IMR-90 (cell line): ENCODE data around the gene PRR5. TPM values are rescaled to one million over a fixed set of nuclear protein-coding genes. Genes with fewer than 3 reads are reported as not detected.

Experiments used
- ATAC-seq: fragments of 200-7000 bp; cut with Tn5 transposase; 2 replicates; pipeline ENCODE4 v1.9.1; 2020; ENCODE audit warnings: low read depth, mild to moderate bottlenecking, moderate library complexity
- BruUV-seq: library from RNA; stranded (reverse); fragments of 400-500 nt; replicated peaks from 2 replicates; lab custom pipeline; 2021; lab: Mats Ljungman, UMichigan
- CTCF ChIA-PET: fragments of 300-600 bp; formaldehyde crosslinking; extraction: SDS; loops from one replicate; lab custom pipeline; 2021; ENCODE audit warnings: antibody characterized with exemption; lab: Yijun Ruan, JAX
- POLR2A ChIA-PET: fragments of 300-600 bp; sonication (Branson Sonifier 250); formaldehyde crosslinking; loops from one replicate; lab custom pipeline; 2022; ENCODE audit warnings: antibody characterized with exemption; ENCODE audit not compliant: unreplicated experiment; lab: Charles Lee
- DNase-seq: peaks from one replicate; pipeline ENCODE4 v3.0.0; 2013
- H2AFZ ChIP-seq: replicated peaks from 2 replicates; pipeline ENCODE3; 2013; ENCODE audit warnings: low read length, mild to moderate bottlenecking; ENCODE audit not compliant: poor library complexity
- H2AK5ac ChIP-seq: 2 replicates; pipeline ENCODE4 v1.6.1; 2013; ENCODE audit warnings: low read depth, low read length, inconsistent platforms
- H2AK9ac ChIP-seq: replicated peaks from 2 replicates; pipeline ENCODE3; 2013; ENCODE audit warnings: mild to moderate bottlenecking, low read depth, low read length, moderate library complexity; ENCODE audit not compliant: poor library complexity
- H2BK120ac ChIP-seq: 2 replicates; pipeline ENCODE4 v1.6.1; 2013; ENCODE audit warnings: low read depth, low read length, inconsistent platforms
- H2BK15ac ChIP-seq: 3 replicates; pipeline ENCODE4 v1.6.1; 2013; ENCODE audit warnings: low read depth, low read length, inconsistent platforms
- H2BK20ac ChIP-seq: 2 replicates; pipeline ENCODE4 v1.6.1; 2013; ENCODE audit warnings: low read depth, mild to moderate bottlenecking, inconsistent platforms, low read length, moderate library complexity
- H2BK5ac ChIP-seq: 2 replicates; pipeline ENCODE4 v1.6.1; 2013; ENCODE audit warnings: mild to moderate bottlenecking, low read depth, low read length, inconsistent platforms; ENCODE audit not compliant: poor library complexity, severe bottlenecking
- H3K14ac ChIP-seq: replicated peaks from 2 replicates; pipeline ENCODE4 v1.6.1; 2013; ENCODE audit warnings: low read depth, low read length, inconsistent platforms
- H3K18ac ChIP-seq: 2 replicates; pipeline ENCODE4 v1.6.1; 2013; ENCODE audit warnings: low read depth, low read length, control low read depth
- H3K23ac ChIP-seq: 2 replicates; pipeline ENCODE4 v1.6.1; 2013; ENCODE audit warnings: low read depth, low read length, inconsistent platforms
- H3K27ac ChIP-seq: 2 replicates; pipeline ENCODE4 v1.5.1; 2013; ENCODE audit warnings: mild to moderate bottlenecking, control low read depth, low read length; ENCODE audit not compliant: insufficient read depth
- H3K27me3 ChIP-seq: 2 replicates; pipeline ENCODE4 v1.6.1; 2013; ENCODE audit warnings: low read length; ENCODE audit not compliant: control insufficient read depth, insufficient read depth
- H3K36me3 ChIP-seq: 2 replicates; pipeline ENCODE4 v1.6.1; 2013; ENCODE audit warnings: low read length, mixed read lengths; ENCODE audit not compliant: control insufficient read depth, insufficient read depth
- H3K4ac ChIP-seq: 2 replicates; pipeline ENCODE4 v1.6.1; 2013; ENCODE audit warnings: low read depth, low read length, inconsistent platforms
- H3K4me1 ChIP-seq: 2 replicates; pipeline ENCODE4 v1.6.1; 2013; ENCODE audit warnings: low read length, mixed read lengths; ENCODE audit not compliant: control insufficient read depth, insufficient read depth
- H3K4me2 ChIP-seq: 2 replicates; pipeline ENCODE4 v1.6.1; 2013; ENCODE audit warnings: low read depth, mild to moderate bottlenecking, control low read depth, low read length, moderate library complexity
- H3K4me3 ChIP-seq: 2 replicates; pipeline ENCODE4 v1.5.1; 2013; ENCODE audit warnings: low read depth, mild to moderate bottlenecking, control low read depth, low read length, moderate library complexity; ENCODE audit not compliant: insufficient read depth
- H3K56ac ChIP-seq: 2 replicates; pipeline ENCODE4 v1.6.1; 2013; ENCODE audit warnings: low read length, inconsistent platforms; ENCODE audit not compliant: insufficient read depth; ENCODE audit errors: extremely low read depth
- H3K79me1 ChIP-seq, 2 experiments: 2 replicates each; pipeline ENCODE4 v1.6.1; 2013; ENCODE audit warnings: low read length in 2 of 2, inconsistent platforms in 1 of 2, low read depth in 1 of 2
- H3K9ac ChIP-seq: 2 replicates; pipeline ENCODE4 v1.6.1; 2013; ENCODE audit warnings: low read depth, low read length, control low read depth
- H3K9me1 ChIP-seq: 2 replicates; pipeline ENCODE4 v1.6.1; 2013; ENCODE audit warnings: low read length, inconsistent platforms; ENCODE audit not compliant: insufficient read depth
- H3K9me3 ChIP-seq: 2 replicates; pipeline ENCODE4 v1.6.1; 2013; ENCODE audit warnings: low read length; ENCODE audit not compliant: control insufficient read depth, insufficient read depth
- H4K20me1 ChIP-seq: 2 replicates; pipeline ENCODE4 v1.6.1; 2013; ENCODE audit warnings: low read length, inconsistent platforms; ENCODE audit not compliant: insufficient read depth
- H4K5ac ChIP-seq: 2 replicates; pipeline ENCODE4 v1.6.1; 2013; ENCODE audit warnings: mild to moderate bottlenecking, low read depth, low read length, control low read depth
- H4K8ac ChIP-seq, 2 experiments: 2 replicates each; pipeline ENCODE4 v1.6.1; 2013; ENCODE audit warnings: low read depth in 2 of 2, low read length in 2 of 2, control low read depth in 1 of 2, inconsistent platforms in 1 of 2
- H4K91ac ChIP-seq: 2 replicates; pipeline ENCODE4 v1.6.1; 2013; ENCODE audit warnings: low read depth, low read length, inconsistent platforms; ENCODE audit not compliant: insufficient read depth
- BHLHE40 ChIP-seq: fragments of 150-350 bp; IDR thresholded peaks from 2 replicates; pipeline ENCODE4 v1.6.1; 2016; ENCODE audit warnings: mild to moderate bottlenecking, low read depth, low read length
- CEBPB ChIP-seq: IDR thresholded peaks from 2 replicates; pipeline ENCODE4 v1.6.1; 2012; ENCODE audit warnings: low read depth, low read length, improper control_type of control experiment
- CHD1 ChIP-seq: IDR thresholded peaks from 2 replicates; pipeline ENCODE4 v1.6.1; 2012; ENCODE audit warnings: low read depth, low read length, improper control_type of control experiment
- FOS ChIP-seq: fragments of 150-350 bp; IDR thresholded peaks from 2 replicates; pipeline ENCODE4 v1.6.1; 2016; ENCODE audit warnings: low read depth, low read length
- MAZ ChIP-seq: IDR thresholded peaks from 2 replicates; pipeline ENCODE4 v1.6.1; 2012; ENCODE audit warnings: low read depth, mild to moderate bottlenecking, low read length, improper control_type of control experiment, moderate library complexity, borderline replicate concordance
- NFE2L2 ChIP-seq: fragments of 150-350 bp; IDR thresholded peaks from 2 replicates; pipeline ENCODE4 v1.6.1; 2016; ENCODE audit warnings: low read depth, mild to moderate bottlenecking, low read length
- POLR2A ChIP-seq: IDR thresholded peaks from 2 replicates; pipeline ENCODE4 v1.6.1; 2012; ENCODE audit warnings: mild to moderate bottlenecking, low read depth, low read length
- RAD21 ChIP-seq: IDR thresholded peaks from 2 replicates; pipeline ENCODE4 v1.6.1; 2012; ENCODE audit warnings: low read length, improper control_type of control experiment
- RCOR1 ChIP-seq: IDR thresholded peaks from 2 replicates; pipeline ENCODE4 v1.6.1; 2012; ENCODE audit warnings: mild to moderate bottlenecking, low read length, improper control_type of control experiment; ENCODE audit not compliant: insufficient replicate concordance
- RFX5 ChIP-seq: IDR thresholded peaks from 2 replicates; pipeline ENCODE4 v1.8.0; 2012; ENCODE audit warnings: low read depth, mild to moderate bottlenecking, low read length, moderate library complexity
- SMC3 ChIP-seq: fragments of 150-350 bp; IDR thresholded peaks from 2 replicates; pipeline ENCODE4 v1.6.1; 2016; ENCODE audit warnings: low read depth, mild to moderate bottlenecking, antibody characterized with exemption, low read length, moderate library complexity
- WGBS, 2 experiments: methylation state at CpG; one replicate each; pipeline versions ENCODE4 v1.1.5 to v1.1.7; 2013; ENCODE audit warnings: missing lambda C conversion rate in 2 of 2; ENCODE audit not compliant: insufficient read length in 1 of 2; ENCODE audit errors: extremely low coverage in 2 of 2; 5-methylcytosine and 5-hydroxymethylcytosine counted together
- dilution Hi-C: fragments of 300-500 bp; cut with HindIII; formaldehyde crosslinking; loops from one replicate; pipeline ENCODE4 v1.14.3; 2018; ENCODE audit warnings: low sequenced_read_pairs; ENCODE audit not compliant: unreplicated experiment
- in situ Hi-C: fragments of 300-500 bp; cut with MboI; formaldehyde crosslinking; loops from 3 replicates; pipeline ENCODE4 v1.14.3; 2019; ENCODE audit warnings: low sequenced_read_pairs, inconsistent platforms, mixed read lengths
- intact Hi-C: fragments of 100-400 bp; cut with micrococcal nuclease; formaldehyde crosslinking; loops from 2 replicates; pipeline ENCODE4 v1.10.0; 2022
- polyA plus RNA-seq, 3 experiments: library from polyadenylated mRNA; depleted of rRNA; stranded (reverse); fragments of >200 nt; gene quantifications; 2 replicates each; pipeline ENCODE4 v1.2.3, GENCODE V29; 2012; ENCODE audit warnings: low replicate concordance in 1 of 3
- total RNA-seq: library from RNA; depleted of rRNA; stranded (reverse); fragments of >200 nt; gene quantifications from 2 replicates; pipeline ENCODE4 v1.2.3, GENCODE V29; 2012
- TF ChIP-seq, protein P1 (sequence below): fragments of 150-350 bp; IDR thresholded peaks from 2 replicates; pipeline ENCODE4 v1.6.1; 2017; ENCODE audit warnings: mild to moderate bottlenecking, antibody characterized with exemption, low read length, low read depth
- TF ChIP-seq, protein P2 (sequence below): fragments of 150-350 bp; IDR thresholded peaks from 2 replicates; pipeline ENCODE4 v1.6.1; 2016; ENCODE audit warnings: low read depth, mild to moderate bottlenecking, low read length, moderate library complexity, borderline replicate concordance

The PRR5 gene
- total and polyA plus RNA-seq, 2 of the 4 experiments (the other 2 are of a cell fraction): 8.1 to 24.3 TPM

DNA sequence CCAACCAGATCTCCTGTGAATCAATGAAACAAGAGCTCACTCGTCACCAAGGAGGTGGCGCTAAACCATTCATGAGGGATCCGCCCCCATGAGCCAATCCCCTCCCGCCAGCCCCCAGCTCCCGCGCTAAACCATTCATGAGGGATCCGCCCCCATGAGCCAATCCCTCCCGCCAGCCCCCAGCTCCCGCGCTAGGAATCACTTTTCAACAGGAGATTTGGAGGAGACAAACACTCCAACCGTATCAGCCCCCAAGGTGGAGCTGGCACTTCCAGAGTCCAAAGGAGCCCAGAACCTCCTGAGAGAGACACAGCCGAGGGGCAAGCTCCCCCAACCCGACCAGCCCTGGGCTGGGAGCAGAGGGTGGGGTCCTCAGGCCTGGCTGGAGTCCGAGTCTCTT lies 40.9 kb upstream of the PRR5 start (continued):
- TF ChIP-seq, protein P1, sequence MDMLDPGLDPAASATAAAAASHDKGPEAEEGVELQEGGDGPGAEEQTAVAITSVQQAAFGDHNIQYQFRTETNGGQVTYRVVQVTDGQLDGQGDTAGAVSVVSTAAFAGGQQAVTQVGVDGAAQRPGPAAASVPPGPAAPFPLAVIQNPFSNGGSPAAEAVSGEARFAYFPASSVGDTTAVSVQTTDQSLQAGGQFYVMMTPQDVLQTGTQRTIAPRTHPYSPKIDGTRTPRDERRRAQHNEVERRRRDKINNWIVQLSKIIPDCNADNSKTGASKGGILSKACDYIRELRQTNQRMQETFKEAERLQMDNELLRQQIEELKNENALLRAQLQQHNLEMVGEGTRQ: no peak

DNA sequence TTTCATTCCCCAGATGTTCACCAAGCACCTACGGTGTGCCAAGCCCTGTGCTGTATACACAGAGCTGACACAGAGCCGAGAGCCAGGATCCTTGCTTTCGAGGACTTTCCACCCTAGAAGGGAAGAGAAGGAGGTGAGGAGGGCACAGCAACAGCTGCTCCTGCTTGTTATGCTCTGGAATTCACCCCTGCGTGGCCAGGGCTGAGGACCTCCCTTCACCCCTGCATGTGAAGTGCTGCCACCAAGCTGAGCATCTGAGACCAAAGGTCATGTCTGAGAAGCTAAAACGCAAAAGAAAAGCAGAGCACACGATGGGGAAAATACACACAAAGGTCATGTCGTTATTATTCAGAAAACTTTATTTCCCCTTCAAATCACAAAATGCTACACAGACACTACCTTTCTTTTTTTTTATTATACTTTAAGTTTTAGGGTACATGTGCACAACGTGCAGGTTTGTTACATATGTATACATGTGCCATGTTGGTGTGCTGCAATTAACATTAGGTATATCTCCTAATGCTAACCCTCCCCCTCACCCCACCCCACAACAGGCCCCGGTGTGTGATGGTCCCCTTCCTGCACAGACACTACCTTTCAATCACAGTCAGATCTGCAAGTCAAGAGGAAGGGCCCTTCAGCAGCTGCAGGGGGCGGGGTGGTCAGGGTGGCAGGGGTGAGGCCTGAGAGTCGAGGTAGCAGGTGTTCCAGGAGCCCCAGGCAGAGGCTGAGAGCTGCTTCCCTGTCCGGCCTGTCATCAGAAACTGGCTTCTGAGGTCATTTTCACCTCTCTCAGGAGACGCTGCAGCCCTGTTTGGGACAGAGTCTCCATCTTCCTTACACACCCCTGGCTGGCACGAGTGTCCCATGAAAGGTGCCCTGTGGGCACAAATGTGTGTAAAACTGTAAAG lies 40.1 kb upstream of the PRR5 start:
- BruUV-seq: no TSS peak
- Histone ChIP-seq H2BK20ac (no peak overlapping the region), H4K8ac (no peak overlapping the region), H2BK15ac (no peak overlapping the region), H4K91ac (no peak overlapping the region), H3K4ac (no peak overlapping the region), H2AK5ac (no peak overlapping the region), H3K56ac (no peak overlapping the region), H3K4me3 (no peak overlapping the region), H3K36me3 (no peaks in the 10 kb centered on the region), H3K23ac (no peak overlapping the region), H3K9ac (no peak overlapping the region), H2AK9ac (no peak overlapping the region), H3K9me3 (no peaks in the 10 kb centered on the region), H3K18ac (no peak overlapping the region), H3K14ac (no peak overlapping the region), H3K4me1 (peaks cover 28% of the 10 kb centered on the region), H3K27ac (no peak overlapping the region), H3K4me2 (no peak overlapping the region), H4K5ac (no peak overlapping the region), H2AFZ (no peak overlapping the region), H3K27me3 (no peaks in the 10 kb centered on the region), H4K20me1 (no peaks in the 10 kb centered on the region; the same call in 1 of the 2 replicates), H3K9me1 (no peaks in the 10 kb centered on the region; the same call in 1 of the 2 replicates), H2BK120ac (no peak overlapping the region), H2BK5ac (no peak overlapping the region), H3K79me1 (no peaks in the 10 kb centered on the region)
- ATAC-seq (no peak), DNase-seq (no peak)
- ChIA-PET POLR2A (no interaction called here), CTCF (no interaction called here)
- in situ Hi-C loops: no loop called here
- 0% methylated on average over 1 of the region's 14 CpGs; no CpG with 5 or more reads in 1 of the 2 experiments for WGBS, 2 experiments
- dilution Hi-C loops: no loop called here
- intact Hi-C loops: no loop called here
- no peak for TF ChIP-seq FOS
- TF ChIP-seq, protein P2, sequence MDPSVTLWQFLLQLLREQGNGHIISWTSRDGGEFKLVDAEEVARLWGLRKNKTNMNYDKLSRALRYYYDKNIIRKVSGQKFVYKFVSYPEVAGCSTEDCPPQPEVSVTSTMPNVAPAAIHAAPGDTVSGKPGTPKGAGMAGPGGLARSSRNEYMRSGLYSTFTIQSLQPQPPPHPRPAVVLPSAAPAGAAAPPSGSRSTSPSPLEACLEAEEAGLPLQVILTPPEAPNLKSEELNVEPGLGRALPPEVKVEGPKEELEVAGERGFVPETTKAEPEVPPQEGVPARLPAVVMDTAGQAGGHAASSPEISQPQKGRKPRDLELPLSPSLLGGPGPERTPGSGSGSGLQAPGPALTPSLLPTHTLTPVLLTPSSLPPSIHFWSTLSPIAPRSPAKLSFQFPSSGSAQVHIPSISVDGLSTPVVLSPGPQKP: no peak
- no peak for TF ChIP-seq SMC3
- TF ChIP-seq RCOR1: no peak
- TF ChIP-seq BHLHE40: no peak
- TF ChIP-seq CHD1: no peak
- no peak for TF ChIP-seq POLR2A
- TF ChIP-seq MAZ: no peak
- no peak for TF ChIP-seq RFX5
- no peak for TF ChIP-seq NFE2L2
- TF ChIP-seq, protein P1: no peak
- TF ChIP-seq RAD21: no peak
- no peak for TF ChIP-seq CEBPB
